ENCODE results near the gene PRKACA.

The PRKACA gene

DNA sequence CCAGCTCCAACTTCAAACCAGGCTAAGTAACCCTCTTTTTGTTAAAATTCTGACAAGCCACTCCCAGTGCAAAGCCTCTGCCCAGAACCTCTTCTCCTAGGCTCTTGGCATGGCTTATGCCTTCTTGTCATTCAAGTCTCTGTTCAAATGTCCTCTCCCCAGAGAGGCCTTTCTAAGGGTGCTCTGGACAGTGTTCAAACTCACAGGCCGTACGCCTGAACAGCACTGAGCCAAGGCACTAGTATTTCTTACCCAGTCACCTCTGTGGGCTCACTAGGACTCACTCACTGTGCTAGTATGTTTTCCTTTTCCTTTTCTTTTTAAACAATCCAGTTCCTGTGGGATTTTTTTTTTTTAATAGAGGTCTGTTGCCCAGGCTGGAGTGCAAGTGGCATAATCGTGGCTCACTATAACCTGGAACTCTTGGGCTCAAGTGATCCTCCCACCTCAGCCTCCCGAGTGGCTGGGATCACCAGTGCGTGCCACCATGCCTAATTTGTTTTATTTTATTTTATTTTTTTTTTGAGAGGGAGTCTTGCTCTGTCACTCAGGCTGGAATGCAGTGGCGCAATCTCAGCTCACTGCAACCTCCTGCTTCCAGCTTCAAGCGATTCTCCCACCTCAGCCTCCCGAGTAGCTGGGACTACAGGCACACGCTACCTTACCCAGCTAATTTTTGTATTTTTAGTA lies 21.2 kb upstream of the PRKACA start:
- Histone ChIP-seq H3K4me3 (no peak overlapping the region), H3K27ac (peak overlapping the region; percentile 20 to 46)
- TF ChIP-seq, protein P1, sequence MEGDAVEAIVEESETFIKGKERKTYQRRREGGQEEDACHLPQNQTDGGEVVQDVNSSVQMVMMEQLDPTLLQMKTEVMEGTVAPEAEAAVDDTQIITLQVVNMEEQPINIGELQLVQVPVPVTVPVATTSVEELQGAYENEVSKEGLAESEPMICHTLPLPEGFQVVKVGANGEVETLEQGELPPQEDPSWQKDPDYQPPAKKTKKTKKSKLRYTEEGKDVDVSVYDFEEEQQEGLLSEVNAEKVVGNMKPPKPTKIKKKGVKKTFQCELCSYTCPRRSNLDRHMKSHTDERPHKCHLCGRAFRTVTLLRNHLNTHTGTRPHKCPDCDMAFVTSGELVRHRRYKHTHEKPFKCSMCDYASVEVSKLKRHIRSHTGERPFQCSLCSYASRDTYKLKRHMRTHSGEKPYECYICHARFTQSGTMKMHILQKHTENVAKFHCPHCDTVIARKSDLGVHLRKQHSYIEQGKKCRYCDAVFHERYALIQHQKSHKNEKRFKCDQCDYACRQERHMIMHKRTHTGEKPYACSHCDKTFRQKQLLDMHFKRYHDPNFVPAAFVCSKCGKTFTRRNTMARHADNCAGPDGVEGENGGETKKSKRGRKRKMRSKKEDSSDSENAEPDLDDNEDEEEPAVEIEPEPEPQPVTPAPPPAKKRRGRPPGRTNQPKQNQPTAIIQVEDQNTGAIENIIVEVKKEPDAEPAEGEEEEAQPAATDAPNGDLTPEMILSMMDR (IDR thresholded peaks at IDR 0.05): no peak
- no peak for DNase-seq (ENCODE audit: low spot score)

DNA sequence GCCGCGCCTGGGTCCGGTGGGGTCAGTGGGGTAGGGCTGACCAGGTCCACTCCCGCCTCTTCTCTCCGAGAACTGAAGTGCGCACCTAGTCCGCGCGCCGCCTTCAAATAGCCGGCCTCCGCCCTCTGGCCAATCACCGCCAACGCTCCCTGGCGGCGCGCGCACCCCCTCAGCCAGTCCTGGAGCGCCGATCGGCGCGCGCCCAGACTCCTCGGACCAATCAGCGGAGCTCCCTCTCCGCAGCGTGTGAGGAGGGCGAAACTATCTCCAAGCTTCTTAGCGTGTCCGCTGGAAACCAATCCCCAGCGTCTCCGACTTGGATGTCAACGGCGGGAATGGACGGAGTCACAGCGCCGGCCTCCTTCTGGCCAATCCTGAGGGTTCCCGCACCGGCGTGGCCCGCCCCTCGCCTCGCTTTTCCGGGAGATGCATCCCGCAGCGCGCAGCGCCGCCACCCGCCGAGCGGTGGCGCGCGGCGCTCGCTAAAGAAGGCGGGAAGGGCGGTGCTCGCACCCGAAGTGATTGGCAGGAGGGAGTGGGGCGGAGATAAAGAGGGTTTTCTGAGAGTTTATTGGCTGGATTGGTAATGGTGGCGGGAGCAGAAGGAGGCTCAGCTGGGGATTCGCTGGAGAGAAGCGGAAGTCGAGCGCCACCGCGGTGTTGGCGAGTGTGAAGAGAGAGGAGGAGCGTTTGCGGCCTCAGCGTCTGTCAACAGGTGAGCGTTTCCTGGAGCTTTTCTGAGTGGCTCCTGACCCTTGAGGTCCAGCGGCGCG lies 19.1 kb upstream of the PRKACA start, which contains the start of gene ASF1B:
TSS of gene ASF1B (minus strand) at position 81 of the 773 bp plus-strand sequence. CDS start 133 bp downstream, outside the sequence.
- peak; percentile 100 for DNase-seq (ENCODE audit: low spot score)
- peak within 1 kb of the TSS; percentile 97 for H3K27ac ChIP-seq
- H3K4me3 ChIP-seq: peak within 1 kb of the TSS; percentile 87
- TF ChIP-seq, protein P1 (IDR thresholded peaks at IDR 0.05): peak; percentile 79

DNA sequence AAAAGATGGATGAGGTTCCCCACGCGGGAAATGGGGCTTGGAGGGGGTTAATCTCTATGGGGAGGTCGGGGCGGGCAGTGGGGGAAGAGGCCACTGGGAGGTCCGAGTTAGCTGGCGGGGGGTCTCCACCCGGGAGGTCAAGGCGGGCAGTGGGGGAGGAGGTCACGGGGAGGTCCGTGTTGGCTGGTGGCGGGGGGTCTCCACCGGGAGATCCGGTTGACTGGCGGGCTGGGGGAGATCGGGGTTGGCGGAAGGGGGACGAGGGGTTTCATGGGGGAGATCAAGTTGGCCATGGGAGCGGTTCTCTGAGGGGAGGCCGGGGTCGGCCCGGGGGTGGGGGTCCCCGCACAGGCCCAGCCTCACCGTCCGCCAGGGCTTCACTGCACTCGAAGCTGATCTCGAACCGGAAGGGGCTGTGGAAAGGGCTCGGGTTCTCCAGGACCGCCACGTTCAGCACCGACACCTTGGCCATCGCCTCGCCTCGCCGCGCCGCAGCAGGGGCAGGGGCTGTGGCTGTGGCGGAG lies 18.5 kb upstream of the PRKACA start:
- DNase-seq (ENCODE audit: low spot score): no peak
- Histone ChIP-seq H3K27ac (peak overlapping the region in 1 of 2 donors; percentile 77), H3K4me3 (peak overlapping the region; percentile 81)
- TF ChIP-seq, protein P1 (IDR thresholded peaks at IDR 0.05): no peak

DNA sequence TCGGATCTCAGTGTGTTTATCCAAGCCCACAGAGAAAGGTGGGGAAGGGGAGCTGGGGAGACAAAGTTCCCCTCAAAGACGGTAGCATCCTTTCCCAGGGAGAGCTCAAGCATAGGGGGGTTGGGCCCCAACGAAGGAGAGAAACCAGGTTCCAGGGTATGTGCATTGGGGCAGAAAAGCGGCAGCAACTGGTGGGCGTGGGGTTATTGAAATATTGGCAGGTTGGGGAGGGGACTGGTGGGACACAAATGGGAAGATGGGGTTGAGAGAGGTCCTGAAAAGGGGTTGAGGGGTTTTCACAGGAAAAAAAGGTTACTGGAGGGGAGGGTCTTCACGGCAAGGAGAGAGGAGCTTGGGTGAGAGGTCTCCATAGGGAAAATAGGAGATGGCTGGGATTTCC lies 17.8 kb upstream of the PRKACA start:
- TF ChIP-seq, protein P1 (IDR thresholded peaks at IDR 0.05): no peak
- H3K4me3 ChIP-seq: no peak overlapping the region
- no peak for DNase-seq (ENCODE audit: low spot score)
- H3K27ac ChIP-seq: no peak overlapping the region

DNA sequence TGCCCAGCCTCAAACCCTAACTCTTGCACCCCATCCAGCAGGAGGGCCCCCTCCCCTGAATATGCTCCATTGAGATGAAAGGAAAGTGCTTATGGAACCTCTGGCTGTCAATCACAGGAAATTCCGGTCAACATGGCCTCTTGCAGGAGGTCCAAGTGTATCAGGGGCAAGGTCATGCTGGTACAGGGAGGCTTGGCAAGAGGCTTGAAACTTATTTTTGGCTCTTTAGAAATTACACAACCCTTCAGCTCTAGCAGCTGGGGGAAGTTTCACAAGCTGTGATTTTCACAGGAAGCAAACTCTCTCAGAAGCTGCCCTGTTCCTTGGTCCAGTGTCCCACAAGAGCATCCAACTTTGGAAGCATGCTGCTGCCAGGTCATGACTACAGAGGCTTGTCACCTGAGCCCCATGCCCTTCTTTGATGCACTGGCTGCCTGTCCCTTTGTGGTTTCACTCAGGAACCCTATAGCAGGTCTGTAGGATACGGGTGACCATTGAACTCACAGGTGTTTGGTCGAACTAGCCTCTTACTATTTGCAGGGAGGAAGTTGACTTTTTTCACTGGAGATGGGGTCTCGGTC lies 10.5 kb upstream of the PRKACA start:
- no peak for DNase-seq (ENCODE audit: low spot score)
- no peak overlapping the region for H3K4me3 ChIP-seq
- H3K27ac ChIP-seq: peak overlapping the region in 1 of 2 donors; percentile 53
- TF ChIP-seq, protein P1 (IDR thresholded peaks at IDR 0.05): no peak

DNA sequence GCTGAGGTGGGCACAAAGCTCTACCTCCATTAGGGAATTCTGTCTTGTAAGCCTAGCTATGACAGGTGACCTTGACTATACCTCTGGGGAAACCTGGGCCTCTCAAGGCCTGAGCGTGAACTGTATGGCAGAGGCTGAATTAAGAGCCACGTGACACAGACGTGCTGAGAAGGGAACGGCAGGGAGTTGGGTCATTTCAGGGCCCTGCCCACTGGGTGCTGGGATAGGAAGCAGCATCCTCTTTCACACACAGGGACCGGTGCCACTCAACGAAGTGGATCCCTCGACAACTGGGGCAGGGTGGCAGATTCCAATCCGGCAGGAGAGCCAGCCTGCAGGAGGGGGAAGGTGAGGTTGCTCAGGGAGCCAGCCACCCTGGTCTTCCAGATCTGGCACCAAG lies 9.6 kb upstream of the PRKACA start:
- Histone ChIP-seq H3K27ac (peak overlapping the region in 1 of 2 donors; percentile 53), H3K4me3 (no peak overlapping the region)
- no peak for DNase-seq (ENCODE audit: low spot score)
- TF ChIP-seq, protein P1 (IDR thresholded peaks at IDR 0.05): no peak
